Measurements from ENCODE around the gene BICDL1. TPM values are rescaled to one million over a fixed set of nuclear protein-coding genes. Genes with fewer than 3 reads are reported as not detected.
A peak's percentile ranks its signal among the peaks of the same experiment; 100 is the strongest.

Gene BICDL1
- total RNA-seq, 1 experiment from 2014 or later: 3.6 TPM

DNA sequence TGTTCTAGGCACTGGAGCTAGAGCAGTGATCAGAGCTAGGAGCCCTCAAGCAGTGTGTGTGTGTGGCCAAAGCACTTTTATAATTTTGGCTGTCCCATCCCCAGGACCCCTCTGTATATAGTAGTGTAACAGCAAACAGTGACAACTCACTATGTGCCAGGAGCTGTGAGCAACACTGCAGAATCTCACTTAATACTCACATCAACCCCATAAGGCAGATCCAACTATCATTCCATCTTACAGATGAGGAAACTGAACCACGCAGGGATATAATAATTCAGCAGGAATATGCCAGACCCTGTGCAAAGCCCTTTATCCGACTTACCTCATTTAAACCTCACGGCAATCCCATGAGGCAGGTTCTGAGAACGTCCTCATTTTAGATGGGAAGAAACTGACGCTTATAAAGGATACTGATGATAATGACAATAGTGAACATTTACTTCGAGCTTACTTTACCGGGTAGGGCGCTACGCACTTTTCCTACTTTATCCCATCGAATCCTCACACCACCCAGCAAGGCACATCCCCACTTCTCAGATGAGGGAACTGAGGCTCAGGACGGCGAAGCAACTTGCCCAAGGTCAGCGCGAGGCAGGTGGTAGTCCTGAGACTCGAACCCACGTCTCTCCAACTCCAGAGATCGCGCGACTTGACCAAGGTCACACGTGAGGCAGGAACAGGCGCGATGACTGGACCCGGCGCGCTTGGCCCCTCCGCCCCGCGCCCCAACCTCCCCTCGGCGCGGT lies 126.8 kb downstream of the BICDL1 start:
- TF ChIP-seq EZH2 (IDR thresholded peaks at IDR 0.05; ENCODE audit: low read length, unreplicated experiment) (no peak), EZH2phosphoT487 (IDR thresholded peaks at IDR 0.05; ENCODE audit: borderline replicate concordance, low read length) (no peak)
- TF ChIP-seq, protein P1, sequence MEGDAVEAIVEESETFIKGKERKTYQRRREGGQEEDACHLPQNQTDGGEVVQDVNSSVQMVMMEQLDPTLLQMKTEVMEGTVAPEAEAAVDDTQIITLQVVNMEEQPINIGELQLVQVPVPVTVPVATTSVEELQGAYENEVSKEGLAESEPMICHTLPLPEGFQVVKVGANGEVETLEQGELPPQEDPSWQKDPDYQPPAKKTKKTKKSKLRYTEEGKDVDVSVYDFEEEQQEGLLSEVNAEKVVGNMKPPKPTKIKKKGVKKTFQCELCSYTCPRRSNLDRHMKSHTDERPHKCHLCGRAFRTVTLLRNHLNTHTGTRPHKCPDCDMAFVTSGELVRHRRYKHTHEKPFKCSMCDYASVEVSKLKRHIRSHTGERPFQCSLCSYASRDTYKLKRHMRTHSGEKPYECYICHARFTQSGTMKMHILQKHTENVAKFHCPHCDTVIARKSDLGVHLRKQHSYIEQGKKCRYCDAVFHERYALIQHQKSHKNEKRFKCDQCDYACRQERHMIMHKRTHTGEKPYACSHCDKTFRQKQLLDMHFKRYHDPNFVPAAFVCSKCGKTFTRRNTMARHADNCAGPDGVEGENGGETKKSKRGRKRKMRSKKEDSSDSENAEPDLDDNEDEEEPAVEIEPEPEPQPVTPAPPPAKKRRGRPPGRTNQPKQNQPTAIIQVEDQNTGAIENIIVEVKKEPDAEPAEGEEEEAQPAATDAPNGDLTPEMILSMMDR (conservative IDR thresholded peaks at IDR 0.05; ENCODE audit: low read depth, low read length): no peak
- Histone ChIP-seq H2AFZ (ENCODE audit: low read length) (no peak overlapping the region), H3K4me2 (ENCODE audit: low read length) (peak overlapping the region; percentile 90), H3K9me3 (ENCODE audit: low read length) (no peaks in the 10 kb centered on the region), H4K20me1 (ENCODE audit: low read length) (peaks cover 20% of the 10 kb centered on the region), H3K4me3 (ENCODE audit: low read length) (peak overlapping the region; percentile 81), H3K4me1 (ENCODE audit: insufficient read depth, low read length) (peaks cover 32% of the 10 kb centered on the region), H3K9ac (ENCODE audit: low read length) (peak overlapping the region; percentile 95), H3K27me3 (ENCODE audit: low read length) (no peaks in the 10 kb centered on the region), H3K79me2 (ENCODE audit: low read length) (peaks cover 77% of the 10 kb centered on the region), H3F3A (ENCODE audit: low read length, unreplicated experiment) (no peaks in the 10 kb centered on the region), H3K9me2 (replicated peaks; ENCODE audit: low read length) (no peaks in the 10 kb centered on the region), H3K36me3 (ENCODE audit: low read depth, low read length) (peaks cover 9% of the 10 kb centered on the region), H3K27ac (ENCODE audit: low read length) (no peak overlapping the region)
- DNase-seq (peak; percentile 36), ATAC-seq (peak; percentile 4)
- POLR2A ChIA-PET (ENCODE audit: unreplicated experiment): interaction anchor here (0.6 to 1.9 kb wide), 6 partner anchors 18 to 209 kb away, joined by 3 to 20 read pairs (median 5); partner anchors contain the start of genes RNU4-2, RPLP0 and SIRT4
- CTCF ChIA-PET: interaction anchor here (0.5 kb wide), 1 partner anchor 53 kb away, joined by 6 read pairs; no protein-coding TSS in a partner anchor
- intact Hi-C loops (cut with micrococcal nuclease): no loop called here
- TSS peak; percentile 73 for BruUV-seq (replicated peaks)

DNA sequence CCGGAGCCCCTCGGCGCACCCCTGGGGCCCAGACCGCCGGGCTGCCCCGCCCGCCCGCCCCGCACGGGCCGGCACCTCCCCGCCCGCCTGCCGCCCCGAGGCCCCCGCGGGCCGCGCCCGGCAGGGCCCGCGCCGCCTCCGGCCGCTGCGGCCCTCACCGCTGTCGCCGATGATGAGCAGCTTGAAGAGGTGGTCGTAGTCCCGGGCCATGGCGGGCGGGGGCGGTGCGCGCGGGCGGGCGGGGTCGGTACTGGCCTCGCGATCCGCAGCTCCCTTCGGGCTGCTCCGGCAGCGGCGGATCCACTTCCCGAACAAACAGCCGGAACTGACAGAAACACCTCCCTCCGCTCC lies 127.4 kb downstream of the BICDL1 start, which contains the start of gene RAB35:
Gene RAB35, minus strand, starts transcription at position 313 of the 351 bp plus-strand sequence. Its CDS starts 103 bp downstream, at position 210.
- POLR2A ChIA-PET (ENCODE audit: unreplicated experiment): interaction anchor here (0.6 to 1.9 kb wide), 6 partner anchors 18 to 210 kb away, joined by 3 to 20 read pairs (median 5); partner anchors contain the start of genes RNU4-2, RPLP0 and SIRT4
- peak within 1 kb of the TSS; percentile 77 for H2AFZ ChIP-seq (ENCODE audit: low read length)

More for the DNA sequence above, 127.4 kb downstream of the BICDL1 start, which contains the start of gene RAB35:
- Histone ChIP-seq H3K4me1 (ENCODE audit: insufficient read depth, low read length) (peaks cover 32% of the 10 kb centered on the region), H3K9me3 (ENCODE audit: low read length) (no peaks in the 10 kb centered on the region), H3K79me2 (ENCODE audit: low read length) (peaks cover 71% of the 10 kb centered on the region), H3K9me2 (replicated peaks; ENCODE audit: low read length) (no peaks in the 10 kb centered on the region), H3K4me2 (ENCODE audit: low read length) (peak within 1 kb of the TSS; percentile 90), H3K27me3 (ENCODE audit: low read length) (no peaks in the 10 kb centered on the region), H3K36me3 (ENCODE audit: low read depth, low read length) (peaks cover 9% of the 10 kb centered on the region), H3K27ac (ENCODE audit: low read length) (peak within 1 kb of the TSS; percentile 83), H3F3A (ENCODE audit: low read length, unreplicated experiment) (no peaks in the 10 kb centered on the region), H3K4me3 (ENCODE audit: low read length) (peak within 1 kb of the TSS; percentile 91), H3K9ac (ENCODE audit: low read length) (peak within 1 kb of the TSS; percentile 95), H4K20me1 (ENCODE audit: low read length) (peaks cover 18% of the 10 kb centered on the region)
- peak; percentile 69 for ATAC-seq
- DNase-seq: no peak
- intact Hi-C loops (cut with micrococcal nuclease): no loop called here
- CTCF ChIA-PET: interaction anchor here (0.6 kb wide), 1 partner anchor 185 kb away, joined by 8 read pairs; no protein-coding TSS in a partner anchor
- TF ChIP-seq EZH2phosphoT487 (IDR thresholded peaks at IDR 0.05; ENCODE audit: borderline replicate concordance, low read length) (no peak), EZH2 (IDR thresholded peaks at IDR 0.05; ENCODE audit: low read length, unreplicated experiment) (no peak)
- TF ChIP-seq, protein P1 (conservative IDR thresholded peaks at IDR 0.05; ENCODE audit: low read depth, low read length): no peak
- no TSS peak for BruUV-seq (replicated peaks)

Measured in PC-3 (cell line).